H1 (cell line): ENCODE data around the gene VAV2.

ENCODE experiments used
- NANOG ChIP-seq: IDR thresholded peaks from 2 replicates; pipeline ENCODE4 v1.6.1; 2011; ENCODE audit warnings: low read length, low read depth, mild to moderate bottlenecking, inconsistent platforms; ENCODE audit not compliant: insufficient read depth, poor library complexity, severe bottlenecking
- SP2 ChIP-seq: IDR thresholded peaks from 2 replicates; pipeline ENCODE4 v1.6.1; 2012; ENCODE audit warnings: mild to moderate bottlenecking, low read length, inconsistent platforms

DNA sequence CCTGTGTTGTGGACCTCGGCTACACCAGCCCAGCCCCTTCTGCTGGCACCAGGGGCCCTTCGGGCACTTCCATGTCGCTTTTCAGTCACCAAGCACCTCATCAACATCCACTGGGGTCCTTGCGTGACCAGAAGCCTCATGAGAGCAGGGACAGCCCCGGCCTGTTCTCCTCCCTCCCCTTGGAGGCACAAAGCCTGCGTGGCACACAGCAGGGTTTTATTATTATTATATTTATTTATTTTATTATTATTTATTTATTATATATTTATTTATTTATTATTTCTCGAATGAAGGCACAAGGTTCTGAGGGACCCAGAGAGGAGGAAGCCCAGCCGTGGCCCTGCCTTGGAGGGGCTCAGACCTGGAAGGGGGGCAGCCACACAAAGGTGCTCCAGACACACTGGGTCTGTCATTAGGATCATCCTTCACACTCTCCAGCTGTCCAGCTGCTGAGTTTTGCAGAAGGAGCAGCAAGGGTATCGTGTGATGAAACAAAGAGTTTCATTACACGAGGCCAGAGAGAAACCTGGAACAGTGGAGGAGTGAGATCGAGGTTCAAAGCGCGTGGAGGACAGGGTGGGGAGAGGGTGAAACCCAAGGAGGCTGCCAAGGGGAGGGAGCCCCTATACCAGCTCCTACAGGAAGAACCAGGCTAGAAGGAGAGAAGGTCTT lies 5.2 kb downstream of the VAV2 start:
- TF ChIP-seq NANOG: no peak
- no peak for TF ChIP-seq SP2
